Stomach (tissue), 9 donors: Measurements from ENCODE around the gene PAX2. TPM values are rescaled to one million over a fixed set of nuclear protein-coding genes. Genes with fewer than 3 reads are reported as not detected.

Source experiments
- DNase-seq, 2 donors: peaks; one replicate each; pipeline versions ENCODE4 v3.0.0 to v3.0.0-alpha.2; 2013 to 2019
- H3K27ac ChIP-seq, 5 donors: fragments of 200-600 bp in 4 of 5; sonication (generic) in 4 of 5; one replicate each; pipeline ENCODE4 v1.5.1; 2013 to 2019; ENCODE audit warnings: mild to moderate bottlenecking in 1 of 5, moderate library complexity in 1 of 5
- H3K27me3 ChIP-seq, 3 donors: fragments of 200-600 bp; sonication (generic); one replicate each; pipeline ENCODE4 v1.5.1; 2017 to 2019; ENCODE audit warnings: mixed run types in 1 of 3
- H3K36me3 ChIP-seq, 4 donors: fragments of 200-600 bp; sonication (generic); 1 replicate in 3 of 4; 2 replicates in 1 of 4; pipeline ENCODE4 v1.5.1; 2016 to 2019
- H3K4me1 ChIP-seq, 4 donors: fragments of 200-600 bp; sonication (generic); one replicate each; pipeline ENCODE4 v1.5.1; 2016 to 2019
- H3K4me3 ChIP-seq, 4 donors: fragments of 200-600 bp; sonication (generic) in 3 of 4; one replicate each; pipeline ENCODE4 v1.5.1; 2016 to 2019; ENCODE audit warnings: mild to moderate bottlenecking in 1 of 4
- H3K9me3 ChIP-seq, 4 donors: fragments of 200-600 bp; sonication (generic); one replicate each; pipeline ENCODE4 v1.5.1; 2016 to 2019
- CTCF ChIP-seq, 7 experiments: fragments of 450-650 bp in 4 of 7; fragments of 200-600 bp in 3 of 7; sonication (generic) in 3 of 7; IDR thresholded peaks; one replicate each; pipeline ENCODE4 v1.5.1; 2016 to 2019; ENCODE audit warnings: antibody characterized with exemption in 7 of 7, control low read depth in 2 of 7, mild to moderate bottlenecking in 1 of 7
- EP300 ChIP-seq: sonication (generic); formaldehyde crosslinking; IDR thresholded peaks from one replicate; pipeline ENCODE4 v1.6.1; 2017; ENCODE audit warnings: antibody characterized with exemption
- POLR2A ChIP-seq, 4 donors: fragments of 450-650 bp; IDR thresholded peaks; one replicate each; pipeline ENCODE4 v1.6.1; 2016; ENCODE audit warnings: antibody characterized with exemption in 4 of 4, control low read depth in 2 of 4, mild to moderate bottlenecking in 1 of 4, moderate library complexity in 1 of 4
- POLR2AphosphoS5 ChIP-seq, 3 donors: sonication (generic); formaldehyde crosslinking; IDR thresholded peaks; one replicate each; pipeline ENCODE4 v1.6.1; 2016; ENCODE audit warnings: antibody characterized with exemption in 3 of 3
- WGBS, 5 donors: extraction: QIAGEN DNeasy Blood & Tissue Kit in 3 of 5; methylation state at CpG; one replicate each; pipeline versions ENCODE4 v1.1.5 to v1.1.7; 2013 to 2018; 5-methylcytosine and 5-hydroxymethylcytosine counted together
- intact Hi-C: fragments of 100-400 bp; cut with DNase I; formaldehyde crosslinking; loops from one replicate; pipeline ENCODE4 v1.15.1; 2023; ENCODE audit warnings: low total_unique reads
- polyA plus RNA-seq, 3 donors: library from polyadenylated mRNA; stranded (reverse); fragments of 200-250 nt; gene quantifications; one replicate each; pipeline ENCODE4 v1.2.3, GENCODE V29; 2013
- total RNA-seq, 5 donors: library from RNA; depleted of rRNA; stranded (reverse); fragments of >200 nt; gene quantifications; one replicate each; pipeline versions ENCODE4 v1.1.0 to v1.2.3, GENCODE V29; 2014 to 2016
- donor health status: healthy with polysubstance abuse.
- donor health status: Bipolar disorder and iron deficiency.
- donor health status: healthy.

PAX2 gene
- total and polyA plus RNA-seq, 8 donors: not detected

- no peak for DNase-seq
- Histone ChIP-seq H3K9me3 (no peaks in the 10 kb centered on the region), H3K27me3 (peaks cover 2 to 96% (median 51%) of the 10 kb centered on the region in 3 donors), H3K36me3 (no peaks in the 10 kb centered on the region), H3K4me3 (no peak overlapping the region), H3K4me1 (no peaks in the 10 kb centered on the region), H3K27ac (no peak overlapping the region)
- TF ChIP-seq EP300 (no peak), CTCF (IDR thresholded peaks at IDR 0.05) (no peak), POLR2AphosphoS5 (IDR thresholded peaks at IDR 0.05) (no peak), POLR2A (IDR thresholded peaks at IDR 0.05) (no peak)
- 8 to 34% (median 19%) methylated on average over 3 of the region's 3 CpGs for WGBS, 5 donors
- intact Hi-C loops: no loop called here
Measured at GRCh38 chr10:100814751-100815474, 69.5 kb downstream of the PAX2 start.

GRCh38 chr10:100816671-100817070, 71.3 kb downstream of the PAX2 start:
- Histone ChIP-seq H3K27ac (no peak overlapping the region), H3K27me3 (peaks cover 2 to 95% (median 58%) of the 10 kb centered on the region in 3 donors), H3K36me3 (no peaks in the 10 kb centered on the region), H3K9me3 (no peaks in the 10 kb centered on the region), H3K4me1 (no peaks in the 10 kb centered on the region), H3K4me3 (no peak overlapping the region)
- TF ChIP-seq CTCF (IDR thresholded peaks at IDR 0.05) (no peak), POLR2AphosphoS5 (IDR thresholded peaks at IDR 0.05) (no peak), EP300 (no peak), POLR2A (IDR thresholded peaks at IDR 0.05) (no peak)
- intact Hi-C loops: no loop called here
- no peak for DNase-seq
- 38 to 43% (median 41%) methylated on average over 5 to 6 of the region's 6 CpGs for WGBS, 5 donors

GRCh38 chr10:100817268-100817839, 72.0 kb downstream of the PAX2 start:
- no peak for DNase-seq
- TF ChIP-seq POLR2AphosphoS5 (IDR thresholded peaks at IDR 0.05) (no peak), EP300 (no peak), CTCF (IDR thresholded peaks at IDR 0.05) (no peak), POLR2A (IDR thresholded peaks at IDR 0.05) (no peak)
- Histone ChIP-seq H3K4me1 (no peaks in the 10 kb centered on the region), H3K27me3 (peaks cover 2 to 95% (median 55%) of the 10 kb centered on the region in 3 donors), H3K4me3 (no peak overlapping the region), H3K36me3 (no peaks in the 10 kb centered on the region), H3K9me3 (no peaks in the 10 kb centered on the region), H3K27ac (no peak overlapping the region)
- WGBS, 5 donors: 50 to 68% (median 60%) methylated on average over 4 of the region's 4 CpGs
- intact Hi-C loops: no loop called here

GRCh38 chr10:100819424-100819823, 74.0 kb downstream of the PAX2 start:
- Histone ChIP-seq H3K27ac (no peak overlapping the region), H3K4me1 (no peaks in the 10 kb centered on the region), H3K36me3 (no peaks in the 10 kb centered on the region), H3K27me3 (peaks cover 9 to 99% (median 66%) of the 10 kb centered on the region in 3 donors), H3K4me3 (no peak overlapping the region), H3K9me3 (no peaks in the 10 kb centered on the region)
- intact Hi-C loops: no loop called here
- TF ChIP-seq CTCF (IDR thresholded peaks at IDR 0.05): no peak
- no peak for TF ChIP-seq EP300
- TF ChIP-seq POLR2AphosphoS5 (IDR thresholded peaks at IDR 0.05): no peak
- TF ChIP-seq POLR2A (IDR thresholded peaks at IDR 0.05): no peak
- no peak for DNase-seq
- 91 to 92% (median 91%) methylated on average over 6 of the region's 6 CpGs for whole genome bisulfite sequencing, 5 donors
